ENCODE data around the gene TMEM51.

- TF ChIP-seq, protein P1, sequence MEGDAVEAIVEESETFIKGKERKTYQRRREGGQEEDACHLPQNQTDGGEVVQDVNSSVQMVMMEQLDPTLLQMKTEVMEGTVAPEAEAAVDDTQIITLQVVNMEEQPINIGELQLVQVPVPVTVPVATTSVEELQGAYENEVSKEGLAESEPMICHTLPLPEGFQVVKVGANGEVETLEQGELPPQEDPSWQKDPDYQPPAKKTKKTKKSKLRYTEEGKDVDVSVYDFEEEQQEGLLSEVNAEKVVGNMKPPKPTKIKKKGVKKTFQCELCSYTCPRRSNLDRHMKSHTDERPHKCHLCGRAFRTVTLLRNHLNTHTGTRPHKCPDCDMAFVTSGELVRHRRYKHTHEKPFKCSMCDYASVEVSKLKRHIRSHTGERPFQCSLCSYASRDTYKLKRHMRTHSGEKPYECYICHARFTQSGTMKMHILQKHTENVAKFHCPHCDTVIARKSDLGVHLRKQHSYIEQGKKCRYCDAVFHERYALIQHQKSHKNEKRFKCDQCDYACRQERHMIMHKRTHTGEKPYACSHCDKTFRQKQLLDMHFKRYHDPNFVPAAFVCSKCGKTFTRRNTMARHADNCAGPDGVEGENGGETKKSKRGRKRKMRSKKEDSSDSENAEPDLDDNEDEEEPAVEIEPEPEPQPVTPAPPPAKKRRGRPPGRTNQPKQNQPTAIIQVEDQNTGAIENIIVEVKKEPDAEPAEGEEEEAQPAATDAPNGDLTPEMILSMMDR (IDR thresholded peaks at IDR 0.05; ENCODE audit: insufficient read depth, low read length) = no peak
- no peak for TF ChIP-seq POLR2AphosphoS5 (IDR thresholded peaks at IDR 0.05; ENCODE audit: low read depth)
These were observed 89.2 kb downstream of the TMEM51 start for GRCh38 chr1:15242766-15243165.
